Caco-2 (cell line): Measurements from ENCODE around the gene MPND. TPM values are rescaled to one million over a fixed set of nuclear protein-coding genes. Genes with fewer than 3 reads are reported as not detected.

Source experiments
- BruUV-seq: library from RNA; stranded (reverse); fragments of 400-500 nt; replicated peaks from 2 replicates; lab custom pipeline; 2021; lab: Mats Ljungman, UMichigan
- CTCF ChIA-PET: fragments of 300-600 bp; sonication (Branson Sonifier 250); formaldehyde crosslinking; loops from one replicate; lab custom pipeline; 2022; ENCODE audit warnings: antibody characterized with exemption; lab: Charles Lee
- POLR2A ChIA-PET: fragments of 300-600 bp; sonication (Branson Sonifier 250); formaldehyde crosslinking; loops from one replicate; lab custom pipeline; 2022; ENCODE audit warnings: antibody characterized with exemption; lab: Charles Lee
- DNase-seq, 2 experiments: peaks; one replicate each; pipeline versions ENCODE4 v3.0.0 to v3.0.0-alpha.2; 2020 to 2022
- H3K27me3 ChIP-seq: replicated peaks from 2 replicates; pipeline ENCODE4 v1.6.0; 2011; ENCODE audit warnings: low read length; ENCODE audit not compliant: control insufficient read depth, insufficient read depth
- H3K36me3 ChIP-seq: 2 replicates; pipeline ENCODE4 v1.5.1; 2011; ENCODE audit warnings: low read length; ENCODE audit not compliant: control insufficient read depth, insufficient read depth
- H3K4me1 ChIP-seq: fragments of 250-450 bp; sonication (Bioruptor Pico); 2 replicates; pipeline ENCODE4 v1.5.1; 2020; ENCODE audit warnings: mild to moderate bottlenecking
- H3K4me3 ChIP-seq: 2 replicates; pipeline ENCODE4 v1.5.1; 2011; ENCODE audit warnings: low read depth, mild to moderate bottlenecking, control low read depth, low read length
- H3K9me3 ChIP-seq: fragments of 250-450 bp; sonication (Bioruptor Pico); 2 replicates; pipeline ENCODE4 v1.5.1; 2020; ENCODE audit warnings: mild to moderate bottlenecking, moderate library complexity
- H3K27ac Mint-ChIP-seq: one replicate; pipeline ENCODE4 v1.8.0; 2022; ENCODE audit warnings: mixed read lengths; ENCODE audit not compliant: unreplicated experiment
- H3K27me3 Mint-ChIP-seq: one replicate; pipeline ENCODE4 v1.8.0; 2022; ENCODE audit warnings: mixed read lengths; ENCODE audit not compliant: insufficient read depth, unreplicated experiment
- H3K36me3 Mint-ChIP-seq: one replicate; pipeline ENCODE4 v1.8.0; 2022; ENCODE audit warnings: mild to moderate bottlenecking, mixed read lengths; ENCODE audit not compliant: insufficient read depth, unreplicated experiment
- H3K4me1 Mint-ChIP-seq: one replicate; pipeline ENCODE4 v1.8.0; 2022; ENCODE audit warnings: low read depth, mixed read lengths; ENCODE audit not compliant: unreplicated experiment
- H3K4me3 Mint-ChIP-seq: one replicate; pipeline ENCODE4 v1.8.0; 2022; ENCODE audit warnings: mild to moderate bottlenecking, moderate library complexity, mixed read lengths; ENCODE audit not compliant: unreplicated experiment
- H3K9me3 Mint-ChIP-seq: one replicate; pipeline ENCODE4 v1.8.0; 2022; ENCODE audit warnings: mixed read lengths; ENCODE audit not compliant: unreplicated experiment
- CTCF ChIP-seq, 2 experiments: fragments of 200-600 bp in 1 of 2; IDR thresholded peaks; 1 replicate in 1 of 2; 2 replicates in 1 of 2; pipeline versions ENCODE4 v1.5.1 to v1.8.0; 2011 to 2022; ENCODE audit warnings: antibody characterized with exemption in 1 of 2, control low read depth in 1 of 2, inconsistent platforms in 1 of 2, low read depth in 1 of 2, low read length in 1 of 2, mild to moderate bottlenecking in 1 of 2, moderate library complexity in 1 of 2; ENCODE audit not compliant: insufficient read depth in 1 of 2, severe bottlenecking in 1 of 2, unreplicated experiment in 1 of 2
- intact Hi-C: fragments of 100-400 bp; cut with micrococcal nuclease; formaldehyde crosslinking; loops from one replicate; pipeline ENCODE4 v1.10.0; 2022; ENCODE audit not compliant: unreplicated experiment
- total RNA-seq: library from RNA; stranded (reverse); gene quantifications from 2 replicates; pipeline ENCODE4 v1.2.3, GENCODE V29; 2022

The MPND gene
- total RNA-seq, 1 experiment from 2014 or later, result 35.7 TPM

GRCh38 chr19:4400135-4400936 lies 57.0 kb downstream of the MPND start, which contains the start of gene SH3GL1:
SH3GL1 (minus strand) TSS chr19:4400547; CDS start chr19:4400368, 179 bp downstream.
- TF ChIP-seq CTCF (IDR thresholded peaks at IDR 0.05; ENCODE audit: insufficient read depth in 1 of 2, low read depth in 1 of 2, low read length in 1 of 2, severe bottlenecking in 1 of 2, unreplicated experiment in 1 of 2), result peak; percentile 88 to 95
- intact Hi-C loops, result loop anchor here (1.0 to 5.0 kb wide), 3 partner anchors 9 to 38 kb away; no protein-coding TSS in a partner anchor
- H3K4me3 Mint-ChIP-seq, result peak within 1 kb of the TSS; percentile 75
- no peaks in the 10 kb centered on the region for H3K27me3 Mint-ChIP-seq
- peaks cover 54% of the 10 kb centered on the region for H3K36me3 Mint-ChIP-seq
- H3K9me3 ChIP-seq, result no peaks in the 10 kb centered on the region
- CTCF ChIA-PET, result interaction anchor here (0.5 to 1.5 kb wide), 9 partner anchors 10 to 1538 kb away, joined by 3 to 25 read pairs (median 4); no protein-coding TSS in a partner anchor
- H3K4me1 ChIP-seq, result peaks cover 12% of the 10 kb centered on the region
- peak; percentile 87 to 88 for DNase-seq
- peaks cover 14% of the 10 kb centered on the region for H3K4me1 Mint-ChIP-seq
- POLR2A ChIA-PET, result interaction anchor here (0.5 to 1.4 kb wide), 4 partner anchors 10 to 71 kb away, joined by 4 to 8 read pairs (median 6); no protein-coding TSS in a partner anchor
- peak within 1 kb of the TSS; percentile 79 for H3K27ac Mint-ChIP-seq
- no TSS peak for BruUV-seq
- H3K27me3 ChIP-seq, result no peaks in the 10 kb centered on the region
- no peaks in the 10 kb centered on the region; the same call in none of the 2 replicates for H3K36me3 ChIP-seq
- H3K9me3 Mint-ChIP-seq, result no peaks in the 10 kb centered on the region
- peak within 1 kb of the TSS; percentile 98 for H3K4me3 ChIP-seq

- Mint-ChIP-seq H3K4me3 (peak overlapping the region; percentile 75), H3K27ac (peak overlapping the region; percentile 73), H3K27me3 (no peaks in the 10 kb centered on the region), H3K9me3 (no peaks in the 10 kb centered on the region), H3K4me1 (peaks cover 14% of the 10 kb centered on the region), H3K36me3 (peaks cover 41% of the 10 kb centered on the region)
- intact Hi-C loops, result loop anchor here (5.0 kb wide), 1 partner anchor 39 kb away; no protein-coding TSS in a partner anchor
- DNase-seq, result no peak
- Histone ChIP-seq H3K27me3 (no peaks in the 10 kb centered on the region), H3K4me3 (peak overlapping the region; percentile 22), H3K9me3 (no peaks in the 10 kb centered on the region), H3K36me3 (no peaks in the 10 kb centered on the region; the same call in none of the 2 replicates), H3K4me1 (peaks cover 12% of the 10 kb centered on the region)
- TSS peak; percentile 29 for BruUV-seq
- ChIA-PET CTCF (interaction anchor here (0.6 to 1.7 kb wide), 10 partner anchors 13 to 568 kb away, joined by 3 to 18 read pairs (median 6); no protein-coding TSS in a partner anchor), POLR2A (interaction anchor here (0.5 to 1.4 kb wide), 8 partner anchors 9 to 431 kb away, joined by 3 to 27 read pairs (median 4); partner anchors contain the start of genes DAPK3 and YJU2)
- no peak for TF ChIP-seq CTCF (IDR thresholded peaks at IDR 0.05; ENCODE audit: insufficient read depth in 1 of 2, low read depth in 1 of 2, low read length in 1 of 2, severe bottlenecking in 1 of 2, unreplicated experiment in 1 of 2)
Observed at GRCh38 chr19:4401769-4402170, 58.4 kb downstream of the MPND start.
